Measurements from ENCODE around the gene MACROD2.

GRCh38 chr20:15931897-15932296 is 1936.6 kb downstream of the MACROD2 start:
- TF ChIP-seq POLR2A (IDR thresholded peaks at IDR 0.05; ENCODE audit: low read depth, low read length) (no peak), POLR2AphosphoS5 (IDR thresholded peaks at IDR 0.05; ENCODE audit: low read depth, low read length) (no peak), TAF1 (IDR thresholded peaks at IDR 0.05; ENCODE audit: low read depth, low read length) (no peak)
